SK-N-SH (cell line): Measurements from ENCODE around the gene MRPL23. TPM values are rescaled to one million over a fixed set of nuclear protein-coding genes. Genes with fewer than 3 reads are reported as not detected.

Experiments
- CTCF ChIA-PET: fragments of 300-600, 350-600 bp; formaldehyde crosslinking; extraction: SDS; loops from one replicate; lab custom pipeline; 2021; lab: Yijun Ruan, JAX
- POLR2A ChIA-PET: fragments of 350-600 bp; sonication (Branson Sonifier 250); formaldehyde crosslinking; extraction: SDS; loops from one replicate; lab custom pipeline; 2020; ENCODE audit warnings: antibody characterized with exemption, inconsistent platforms; lab: Yijun Ruan, JAX
- DNase-seq: peaks from one replicate; pipeline ENCODE4 v3.0.0; 2012
- H2AFZ ChIP-seq: fragments of 200-600 bp; sonication (generic); 2 replicates; pipeline ENCODE4 v1.8.1; 2016; ENCODE audit warnings: antibody characterized with exemption, mild to moderate bottlenecking, low read depth
- H3F3A ChIP-seq: fragments of 200-600 bp; sonication (generic); replicated peaks from 2 replicates; pipeline ENCODE3; 2016; ENCODE audit warnings: antibody characterized with exemption, mild to moderate bottlenecking; ENCODE audit not compliant: insufficient read depth
- H3K27ac ChIP-seq, 2 experiments: fragments of 200-500 bp in 1 of 2; fragments of 200-600 bp in 1 of 2; sonication (Bioruptor generic) in 1 of 2; sonication (generic), shearing (Covaris generic) in 1 of 2; 2 replicates each; pipeline versions ENCODE4 v1.5.1 to v1.6.1; 2014 to 2016; ENCODE audit warnings: low read depth in 2 of 2, inconsistent platforms in 1 of 2, low read length in 1 of 2, mild to moderate bottlenecking in 1 of 2, mixed read lengths in 1 of 2
- H3K27me3 ChIP-seq: fragments of 200-600 bp; sonication (generic), shearing (Covaris generic); 2 replicates; pipeline ENCODE4 v1.6.1; 2016; ENCODE audit warnings: mixed run types; ENCODE audit not compliant: insufficient read depth
- H3K36me3 ChIP-seq, 2 experiments: fragments of 200-500 bp in 1 of 2; fragments of 200-600 bp in 1 of 2; sonication (Bioruptor generic) in 1 of 2; sonication (generic) in 1 of 2; replicated peaks in 1 of 2; 2 replicates each; pipeline versions ENCODE3 to v1.5.1; 2014 to 2016; ENCODE audit warnings: low read length in 1 of 2, mild to moderate bottlenecking in 1 of 2; ENCODE audit not compliant: insufficient read depth in 2 of 2, control insufficient read depth in 1 of 2
- H3K4me1 ChIP-seq, 2 experiments: fragments of 200-500 bp in 1 of 2; fragments of 200-600 bp in 1 of 2; sonication (Bioruptor generic) in 1 of 2; sonication (generic), shearing (Covaris generic) in 1 of 2; 2 replicates each; pipeline versions ENCODE4 v1.5.1 to v1.6.1; 2014 to 2016; ENCODE audit warnings: low read depth in 1 of 2, low read length in 1 of 2, mixed run types in 1 of 2; ENCODE audit not compliant: insufficient read depth in 2 of 2, control insufficient read depth in 1 of 2
- H3K4me2 ChIP-seq: fragments of 200-600 bp; sonication (generic), shearing (Covaris generic); 2 replicates; pipeline ENCODE4 v1.6.1; 2017; ENCODE audit warnings: mixed run types
- H3K4me3 ChIP-seq, 2 experiments: fragments of 200-500 bp in 1 of 2; fragments of 200-600 bp in 1 of 2; sonication (Bioruptor generic) in 1 of 2; sonication (generic), shearing (Covaris generic) in 1 of 2; 2 replicates each; pipeline versions ENCODE4 v1.5.1 to v1.8.1; 2014 to 2016; ENCODE audit warnings: low read depth in 2 of 2, inconsistent platforms in 1 of 2, low read length in 1 of 2, mild to moderate bottlenecking in 1 of 2, mixed read lengths in 1 of 2, moderate library complexity in 1 of 2
- H3K79me2 ChIP-seq: fragments of 200-600 bp; sonication (generic); 2 replicates; pipeline ENCODE4 v1.8.1; 2017; ENCODE audit warnings: mild to moderate bottlenecking; ENCODE audit not compliant: insufficient read depth
- H3K9ac ChIP-seq: fragments of 200-600 bp; sonication (generic); 2 replicates; pipeline ENCODE4 v1.6.1; 2017; ENCODE audit warnings: mixed run types
- H3K9me2 ChIP-seq: fragments of 200-600 bp; sonication (generic); 2 replicates; pipeline ENCODE4 v1.6.1; 2017; ENCODE audit warnings: mixed run types
- H3K9me3 ChIP-seq: fragments of 200-600 bp; sonication (generic); 2 replicates; pipeline ENCODE4 v1.6.1; 2017; ENCODE audit warnings: mixed run types, mild to moderate bottlenecking, moderate library complexity
- H4K20me1 ChIP-seq: fragments of 200-600 bp; sonication (generic); 2 replicates; pipeline ENCODE4 v1.6.1; 2017; ENCODE audit warnings: mild to moderate bottlenecking, mixed run types; ENCODE audit not compliant: insufficient read depth
- CHD2 ChIP-seq: fragments of 150-350 bp; IDR thresholded peaks from 2 replicates; pipeline ENCODE4 v1.6.1; 2018; ENCODE audit warnings: low read length; ENCODE audit not compliant: partially characterized antibody
- EZH2phosphoT487 ChIP-seq: fragments of 200-600 bp; sonication (generic); IDR thresholded peaks from 2 replicates; pipeline ENCODE4 v1.6.1; 2017; ENCODE audit warnings: low read depth, mixed run types, mild to moderate bottlenecking, antibody characterized with exemption, moderate library complexity, borderline replicate concordance
- FOSL2 ChIP-seq: IDR thresholded peaks from 2 replicates; pipeline ENCODE4 v1.4.0; 2012; ENCODE audit warnings: low read depth, mild to moderate bottlenecking, moderate library complexity, borderline replicate concordance
- FOXJ3 ChIP-seq: sonication (generic); formaldehyde crosslinking; IDR thresholded peaks from 2 replicates; pipeline ENCODE4 v1.5.1; 2020; ENCODE audit warnings: mild to moderate bottlenecking, missing genetic modification reagents
- FOXM1 ChIP-seq: IDR thresholded peaks from 2 replicates; pipeline ENCODE4 v1.4.0; 2012; ENCODE audit warnings: low read depth, mild to moderate bottlenecking
- GABPA ChIP-seq: IDR thresholded peaks from 2 replicates; pipeline ENCODE4 v1.4.0; 2012; ENCODE audit warnings: low read depth, mild to moderate bottlenecking
- GATA2 ChIP-seq: sonication (generic); formaldehyde crosslinking; IDR thresholded peaks from 2 replicates; pipeline ENCODE4 v1.5.0; 2020; ENCODE audit warnings: mild to moderate bottlenecking, missing genetic modification reagents
- IRF3 ChIP-seq: fragments of 150-350 bp; IDR thresholded peaks from 2 replicates; pipeline ENCODE4 v1.6.1; 2016; ENCODE audit warnings: mild to moderate bottlenecking, low read depth, low read length
- JUND ChIP-seq: IDR thresholded peaks from 2 replicates; pipeline ENCODE4 v1.4.0; 2012
- MXI1 ChIP-seq: IDR thresholded peaks from 2 replicates; pipeline ENCODE4 v1.6.1; 2012; ENCODE audit warnings: mild to moderate bottlenecking, low read depth, low read length, improper control_type of control experiment
- PBX3 ChIP-seq: IDR thresholded peaks from 2 replicates; pipeline ENCODE4; 2012
- POLR2AphosphoS5 ChIP-seq: IDR thresholded peaks from 2 replicates; pipeline ENCODE4 v1.6.1; 2012; ENCODE audit warnings: low read depth, low read length
- RAD21 ChIP-seq: IDR thresholded peaks from 2 replicates; pipeline ENCODE4 v1.6.1; 2012; ENCODE audit warnings: mild to moderate bottlenecking, low read length
- RFX5 ChIP-seq: IDR thresholded peaks from 2 replicates; pipeline ENCODE4 v1.6.1; 2012; ENCODE audit warnings: mild to moderate bottlenecking, improper control_type of control experiment, low read length
- RXRA ChIP-seq: IDR thresholded peaks from 2 replicates; pipeline ENCODE4 v1.4.0; 2012; ENCODE audit warnings: low read depth, mild to moderate bottlenecking, borderline replicate concordance
- SIN3A ChIP-seq: IDR thresholded peaks from 2 replicates; pipeline ENCODE4 v1.6.1; 2012; ENCODE audit warnings: low read depth, mild to moderate bottlenecking, low read length, moderate library complexity, borderline replicate concordance
- SMC3 ChIP-seq: IDR thresholded peaks from 2 replicates; pipeline ENCODE4 v1.6.1; 2012; ENCODE audit warnings: low read depth, low read length, improper control_type of control experiment
- TAF1 ChIP-seq: IDR thresholded peaks from 2 replicates; pipeline ENCODE4 v1.6.1; 2012; ENCODE audit warnings: low read depth, mild to moderate bottlenecking, low read length, moderate library complexity, borderline replicate concordance
- TCF12 ChIP-seq: IDR thresholded peaks from 2 replicates; pipeline ENCODE4 v1.4.0; 2012
- TEAD4 ChIP-seq: IDR thresholded peaks from 2 replicates; pipeline ENCODE4 v1.4.0; 2012; ENCODE audit warnings: mild to moderate bottlenecking, borderline replicate concordance; ENCODE audit not compliant: insufficient read depth
- WGBS: methylation state at CpG from one replicate; pipeline ENCODE4 v1.1.6; 2017; ENCODE audit warnings: low lambda C conversion rate; 5-methylcytosine and 5-hydroxymethylcytosine counted together
- polyA plus RNA-seq, 3 experiments: library from polyadenylated mRNA; depleted of rRNA; stranded (reverse); fragments of >200 nt; gene quantifications; 2 replicates each; pipeline ENCODE4 v1.2.3, GENCODE V29; 2012

The MRPL23 gene
- polyA plus RNA-seq, 1 of the 3 experiments (the other 2 are of a cell fraction) = 264 TPM

- TF ChIP-seq RAD21 (no peak), FOSL2 (no peak), TEAD4 (no peak), FOXJ3 (no peak), TAF1 (no peak), MXI1 (no peak), GABPA (no peak)
Observed at GRCh38 chr11:1979607-1980006, 32.5 kb downstream of the MRPL23 start (continued).

GRCh38 chr11:1982873-1983600 lies 35.9 kb downstream of the MRPL23 start:
- ChIA-PET CTCF (interaction anchor here (0.9 to 4.6 kb wide), 8 partner anchors 18 to 289 kb away, joined by 3 to 16 read pairs (median 4); no protein-coding TSS in a partner anchor), POLR2A (interaction anchor here (1.1 kb wide), 1 partner anchor 13 kb away, joined by 4 read pairs; no protein-coding TSS in a partner anchor)
- TF ChIP-seq FOXM1 (no peak), TCF12 (no peak), FOXJ3 (no peak)
- Histone ChIP-seq H3F3A (no peaks in the 10 kb centered on the region), H3K27me3 (no peaks in the 10 kb centered on the region), H3K4me2 (no peak overlapping the region), H2AFZ (no peak overlapping the region), H3K79me2 (no peaks in the 10 kb centered on the region), H3K9me3 (no peaks in the 10 kb centered on the region), H3K9me2 (no peaks in the 10 kb centered on the region), H3K27ac (no peak overlapping the region), H3K4me3 (no peak overlapping the region), H4K20me1 (no peaks in the 10 kb centered on the region), H3K36me3 (no peaks in the 10 kb centered on the region), H3K4me1 (no peaks in the 10 kb centered on the region), H3K9ac (no peak overlapping the region)
- no peak for DNase-seq
- no CpG with 5 or more reads among the region's 26 CpGs for WGBS

- H3K27ac ChIP-seq = no peak overlapping the region; a peak in 1 of 4 replicates
- no peaks in the 10 kb centered on the region for H3K79me2 ChIP-seq
- H2AFZ ChIP-seq = no peak overlapping the region
- DNase-seq = no peak
- ChIA-PET CTCF (interaction anchor here (0.9 to 4.6 kb wide), 8 partner anchors 15 to 289 kb away, joined by 3 to 16 read pairs (median 4); no protein-coding TSS in a partner anchor), POLR2A (interaction anchor here (0.7 to 1.1 kb wide), 2 partner anchors 12 to 28 kb away, joined by 3 to 4 read pairs; no protein-coding TSS in a partner anchor)
- no peak overlapping the region for H3K9ac ChIP-seq
- WGBS = no CpG with 5 or more reads among the region's 12 CpGs
- no peaks in the 10 kb centered on the region for H3K36me3 ChIP-seq
- H3K4me1 ChIP-seq = no peaks in the 10 kb centered on the region
- no peaks in the 10 kb centered on the region for H3K9me3 ChIP-seq
- H3F3A ChIP-seq = no peaks in the 10 kb centered on the region
- no peak overlapping the region for H3K4me2 ChIP-seq
- no peaks in the 10 kb centered on the region for H3K27me3 ChIP-seq
- no peaks in the 10 kb centered on the region for H4K20me1 ChIP-seq
- H3K4me3 ChIP-seq = no peak overlapping the region
- H3K9me2 ChIP-seq = no peaks in the 10 kb centered on the region
- TF ChIP-seq GATA2 (CRISPR knock-in tag) (no peak), CHD2 (no peak), IRF3 (no peak), SMC3 (no peak), RFX5 (no peak), EZH2phosphoT487 (no peak), RXRA (no peak), GABPA (no peak), RAD21 (no peak), SIN3A (no peak), TEAD4 (no peak), JUND (no peak), PBX3 (no peak), POLR2AphosphoS5 (no peak), FOXJ3 (no peak)
Observed at GRCh38 chr11:1983601-1983961, 36.4 kb downstream of the MRPL23 start.
